ENCODE data around the gene CHST6.

GRCh38 chr16:75446416-75446815 is 48.8 kb downstream of the CHST6 start:
- no peak for TF ChIP-seq CTCF (optimal IDR thresholded peaks at IDR 0.05 in 1 of 3, IDR thresholded peaks at IDR 0.05 in 1 of 3, conservative IDR thresholded peaks at IDR 0.05 in 1 of 3; ENCODE audit: extremely low read depth in 1 of 3, insufficient read depth in 2 of 3, low read length in 3 of 3)
- TF ChIP-seq EZH2 (IDR thresholded peaks at IDR 0.05; ENCODE audit: low read length) = no peak

All from keratinocyte (primary cell).